Measurements from ENCODE around the gene RYR2.
"Not testable (repeated sequence)": the region's sequence is repeated elsewhere in the genome, so short reads cannot be mapped to it uniquely, and the experiment has no call there.

Gene RYR2

GRCh38 chr1:237084341-237085077 is 42.5 kb downstream of the RYR2 start:
- no peak for DNase-seq (ENCODE audit: low read depth)

DNA sequence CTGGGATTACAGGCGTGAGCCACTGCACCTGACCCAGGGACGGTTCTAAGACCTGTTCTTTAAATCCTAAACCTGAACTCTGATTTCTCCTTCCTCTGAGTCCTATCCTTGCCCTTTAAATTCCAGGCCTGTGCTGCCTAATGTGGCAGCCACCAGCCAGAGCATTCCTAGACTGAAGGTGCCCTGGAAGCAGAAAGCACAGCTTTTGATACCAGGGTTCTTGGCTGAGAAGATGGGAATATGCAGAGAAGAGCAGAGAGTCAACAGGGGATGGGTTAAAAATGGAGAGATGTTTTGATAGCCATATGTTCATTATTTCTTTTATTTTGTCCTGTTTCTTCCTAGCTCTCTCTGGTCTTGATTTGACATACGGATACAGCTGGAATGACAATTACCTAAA is 49.7 kb downstream of the RYR2 start:
- DNase-seq (ENCODE audit: low read depth): no peak

- DNase-seq (ENCODE audit: low read depth): no peak
Observed at GRCh38 chr1:237093691-237094090, 51.7 kb downstream of the RYR2 start.

DNA sequence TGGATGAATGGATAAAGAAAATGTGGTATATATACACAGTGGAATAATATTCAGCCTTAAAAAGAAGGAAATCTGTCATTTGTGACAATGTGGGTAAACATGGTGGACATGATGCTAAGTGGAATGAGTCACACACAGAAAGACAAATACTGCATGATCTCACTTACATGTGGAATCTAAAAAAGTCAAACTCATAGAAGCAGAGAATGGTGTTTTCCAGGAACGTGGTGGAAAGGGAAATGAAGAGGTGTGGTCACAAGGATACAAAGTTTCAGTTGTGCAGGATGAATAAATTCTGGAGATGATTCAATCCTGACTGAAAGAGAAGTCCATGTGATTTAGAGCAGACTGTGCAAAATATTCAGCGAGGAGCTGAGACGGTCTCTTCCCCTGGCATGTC is 56.6 kb downstream of the RYR2 start:
- DNase-seq (ENCODE audit: low read depth): no peak

DNA sequence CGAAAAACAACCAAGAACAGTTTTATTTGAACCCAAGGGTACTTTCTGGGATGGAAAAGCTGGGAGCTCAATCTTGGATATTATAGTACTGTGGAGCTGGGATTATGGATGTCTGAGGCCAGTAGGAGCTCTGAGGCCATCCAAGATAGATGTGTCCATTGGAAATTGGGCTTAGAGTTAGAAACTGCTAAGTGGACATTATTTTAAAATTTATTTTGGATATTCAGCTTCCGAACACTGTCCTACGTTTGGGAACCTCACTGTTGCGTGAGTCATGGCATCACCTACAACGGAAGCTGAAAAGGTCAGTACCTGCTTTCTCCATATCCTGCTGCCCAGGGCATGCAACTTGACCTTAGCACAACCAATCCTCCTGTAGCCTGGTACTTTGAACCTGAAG is 61.0 kb downstream of the RYR2 start:
- no peak for DNase-seq (ENCODE audit: low read depth)

GRCh38 chr1:237104096-237104495 is 62.1 kb downstream of the RYR2 start:
- no peak for DNase-seq (ENCODE audit: low read depth)

- DNase-seq (ENCODE audit: low read depth): no peak
Observed at GRCh38 chr1:237105826-237106225, 63.8 kb downstream of the RYR2 start.

- DNase-seq (ENCODE audit: low read depth): no peak
Observed at GRCh38 chr1:237108297-237109040, 66.5 kb downstream of the RYR2 start.

- no peak for DNase-seq (ENCODE audit: low read depth)
Observed at GRCh38 chr1:237111807-237112206, 69.8 kb downstream of the RYR2 start.

- no peak for DNase-seq (ENCODE audit: low read depth)
Observed at GRCh38 chr1:237112663-237113062, 70.7 kb downstream of the RYR2 start.

DNA sequence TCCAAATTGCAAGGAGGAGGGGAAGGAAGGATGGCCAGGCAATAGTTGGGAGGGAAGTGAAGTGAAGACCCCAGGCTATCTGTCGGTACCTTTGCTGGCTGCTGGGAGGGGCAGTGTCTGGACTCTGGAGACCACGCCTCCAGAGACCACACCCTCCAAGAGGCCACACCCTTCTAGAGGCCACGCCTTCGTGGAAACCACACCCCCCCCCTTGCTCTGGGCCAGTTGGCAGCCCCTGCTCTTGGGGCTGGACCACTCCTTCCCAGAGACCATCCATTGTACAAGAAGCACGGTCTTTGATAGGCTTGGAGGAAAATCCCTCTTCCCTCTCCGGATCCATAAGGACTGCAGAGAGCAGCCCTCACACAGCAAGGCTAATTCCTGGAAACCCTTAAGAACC is 73.1 kb downstream of the RYR2 start:
- DNase-seq (ENCODE audit: low read depth): no peak

- no peak for DNase-seq (ENCODE audit: low read depth)
Observed at GRCh38 chr1:237119091-237119490, 77.1 kb downstream of the RYR2 start.

GRCh38 chr1:237120683-237121082 is 78.7 kb downstream of the RYR2 start:
- no peak for DNase-seq (ENCODE audit: low read depth)

DNA sequence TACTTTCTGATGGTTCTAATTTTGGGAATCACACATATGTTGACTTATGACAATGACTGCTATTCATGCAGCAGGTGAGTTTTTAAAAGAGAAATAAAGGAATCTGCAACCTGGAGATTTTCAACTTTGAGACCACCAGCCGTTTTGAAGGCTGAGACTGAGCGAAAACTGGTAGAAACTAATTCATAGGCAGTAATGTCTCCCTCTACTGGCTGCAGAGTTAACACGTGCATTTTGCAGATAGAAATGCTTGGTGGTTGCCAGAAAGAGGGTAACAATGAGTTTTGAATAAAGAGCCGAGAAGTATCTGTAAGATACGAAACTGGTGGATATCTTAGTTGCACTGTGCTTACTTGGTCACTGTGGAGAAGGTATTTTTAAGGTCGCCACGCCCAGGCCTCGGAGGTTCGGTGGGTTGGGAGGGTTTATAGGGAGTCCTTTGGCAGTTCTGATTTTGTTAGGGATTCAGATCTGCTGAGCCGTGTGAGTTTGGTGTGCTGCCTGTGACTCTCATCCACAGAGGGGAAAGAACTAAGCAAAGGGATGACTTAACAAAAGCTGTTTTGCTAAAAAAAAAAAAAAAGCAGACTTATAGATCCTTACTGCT is 83.0 kb downstream of the RYR2 start:
- no peak for DNase-seq (ENCODE audit: low read depth)

- DNase-seq (ENCODE audit: low read depth): no peak
Observed at GRCh38 chr1:237126180-237126579, 84.2 kb downstream of the RYR2 start.

- DNase-seq (ENCODE audit: low read depth): not testable (repeated sequence)
Observed at GRCh38 chr1:237127301-237127700, 85.3 kb downstream of the RYR2 start.

- no peak for DNase-seq (ENCODE audit: low read depth)
Observed at GRCh38 chr1:237133921-237134320, 91.9 kb downstream of the RYR2 start.

GRCh38 chr1:237134929-237135328 is 92.9 kb downstream of the RYR2 start:
- no peak for DNase-seq (ENCODE audit: low read depth)

- DNase-seq (ENCODE audit: low read depth): no peak
Observed at GRCh38 chr1:237138551-237138950, 96.6 kb downstream of the RYR2 start.

GRCh38 chr1:237139732-237140131 is 97.7 kb downstream of the RYR2 start:
- DNase-seq (ENCODE audit: low read depth): no peak

DNA sequence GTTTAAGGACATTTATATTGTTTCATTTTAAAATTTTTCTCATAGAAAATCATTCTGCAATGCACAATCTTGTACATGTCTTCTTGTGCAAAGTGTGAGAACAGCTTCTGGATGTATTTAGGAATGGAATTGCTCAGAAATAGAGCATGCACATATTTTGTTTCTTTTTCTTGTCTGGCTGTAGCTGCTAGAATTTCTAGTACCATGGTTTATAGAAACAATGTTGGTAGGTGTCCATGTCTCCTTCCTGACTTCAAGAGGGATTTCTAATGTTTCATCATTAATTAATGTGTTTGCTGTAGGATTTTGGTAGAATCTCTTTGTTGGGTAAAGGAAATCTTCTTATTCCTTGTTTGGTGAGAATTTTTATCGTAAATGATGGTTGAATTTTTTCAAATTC is 99.0 kb downstream of the RYR2 start:
- DNase-seq (ENCODE audit: low read depth): no peak

DNA sequence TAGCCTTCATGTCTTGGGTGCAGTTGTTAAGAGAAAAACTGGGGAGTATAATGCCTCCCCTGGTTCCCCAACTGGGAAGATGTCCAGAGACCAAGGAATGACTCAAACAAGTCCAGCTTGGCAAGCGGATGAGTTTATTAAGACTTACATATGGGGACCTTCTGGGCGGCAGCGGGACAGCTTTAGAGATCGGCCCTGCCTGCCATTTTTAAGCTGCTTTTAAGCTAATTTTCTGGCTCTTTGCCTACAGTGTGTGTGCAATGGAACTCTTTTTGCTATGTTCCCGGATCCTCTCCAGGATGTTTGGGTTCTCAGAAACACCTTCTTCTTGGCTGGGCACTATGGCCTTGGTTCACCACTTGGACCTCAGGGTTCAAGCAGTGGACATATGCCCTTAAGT is 99.5 kb downstream of the RYR2 start:
- DNase-seq (ENCODE audit: low read depth): no peak

- no peak for DNase-seq (ENCODE audit: low read depth)
Observed at GRCh38 chr1:237145379-237146135, 103.6 kb downstream of the RYR2 start.
